Activated CD4-positive, alpha-beta T cell treated with anti-CD3 and anti-CD28 coated beads for 4 hours (primary cell): ENCODE measurements around the gene LYST.
"Not testable (repeated sequence)": the region's sequence is repeated elsewhere in the genome, so short reads cannot be mapped to it uniquely, and the experiment has no call there.

Experiments used
- DNase-seq, 2 donors: peaks; one replicate each; pipeline ENCODE4 v3.0.0-alpha.2; 2020

Gene LYST

GRCh38 chr1:235818632-235819136 lies 48.0 kb downstream of the LYST start:
- DNase-seq, result no peak

- DNase-seq, result no peak
Observed at GRCh38 chr1:235817101-235817728, 49.5 kb downstream of the LYST start.

- no peak for DNase-seq
Observed at GRCh38 chr1:235809688-235810397, 56.9 kb downstream of the LYST start.

GRCh38 chr1:235808223-235808622 lies 58.5 kb downstream of the LYST start:
- DNase-seq, result no peak

- no peak for DNase-seq
Observed at GRCh38 chr1:235806123-235806522, 60.6 kb downstream of the LYST start.

- no peak for DNase-seq
Observed at GRCh38 chr1:235802573-235803346, 63.9 kb downstream of the LYST start.

- no peak for DNase-seq
Observed at GRCh38 chr1:235799264-235799663, 67.4 kb downstream of the LYST start.

GRCh38 chr1:235791532-235792060 lies 75.1 kb downstream of the LYST start:
- DNase-seq, result no peak

- DNase-seq, result no peak
Observed at GRCh38 chr1:235790123-235790522, 76.6 kb downstream of the LYST start.

- not testable (repeated sequence) for DNase-seq
Observed at GRCh38 chr1:235786227-235786898, 80.3 kb downstream of the LYST start.

GRCh38 chr1:235784950-235785349 lies 81.8 kb downstream of the LYST start:
- no peak for DNase-seq

- DNase-seq, result no peak
Observed at GRCh38 chr1:235783148-235783776, 83.4 kb downstream of the LYST start.

GRCh38 chr1:235782601-235783000 lies 84.1 kb downstream of the LYST start:
- DNase-seq, result no peak

GRCh38 chr1:235781807-235782206 lies 84.9 kb downstream of the LYST start:
- no peak for DNase-seq

GRCh38 chr1:235779770-235780169 lies 86.9 kb downstream of the LYST start:
- DNase-seq, result no peak

- no peak for DNase-seq
Observed at GRCh38 chr1:235776396-235776795, 90.3 kb downstream of the LYST start.

GRCh38 chr1:235775246-235775860 lies 91.4 kb downstream of the LYST start:
- no peak for DNase-seq

GRCh38 chr1:235767795-235768194 lies 98.9 kb downstream of the LYST start:
- DNase-seq, result no peak

GRCh38 chr1:235766794-235767285 lies 99.9 kb downstream of the LYST start:
- DNase-seq, result no peak

- DNase-seq, result peak in 1 of 2 donors; percentile 5
Observed at GRCh38 chr1:235763962-235764361, 102.7 kb downstream of the LYST start.

- no peak for DNase-seq
Observed at GRCh38 chr1:235759336-235759735, 107.4 kb downstream of the LYST start.

GRCh38 chr1:235758931-235759330 lies 107.8 kb downstream of the LYST start:
- DNase-seq, result no peak
